COR-L47 (cell line): ENCODE measurements around the gene ZNF488.

Experiments used
- DNase-seq: peaks from one replicate; lab custom pipeline; 2025; lab: John Stamatoyannopoulos, UW

Gene ZNF488

GRCh38 chr10:47381427-47382379 lies 2.4 kb downstream of the ZNF488 start:
- DNase-seq, result no peak

GRCh38 chr10:47381103-47381395 lies 3.0 kb downstream of the ZNF488 start:
- DNase-seq, result no peak

DNA sequence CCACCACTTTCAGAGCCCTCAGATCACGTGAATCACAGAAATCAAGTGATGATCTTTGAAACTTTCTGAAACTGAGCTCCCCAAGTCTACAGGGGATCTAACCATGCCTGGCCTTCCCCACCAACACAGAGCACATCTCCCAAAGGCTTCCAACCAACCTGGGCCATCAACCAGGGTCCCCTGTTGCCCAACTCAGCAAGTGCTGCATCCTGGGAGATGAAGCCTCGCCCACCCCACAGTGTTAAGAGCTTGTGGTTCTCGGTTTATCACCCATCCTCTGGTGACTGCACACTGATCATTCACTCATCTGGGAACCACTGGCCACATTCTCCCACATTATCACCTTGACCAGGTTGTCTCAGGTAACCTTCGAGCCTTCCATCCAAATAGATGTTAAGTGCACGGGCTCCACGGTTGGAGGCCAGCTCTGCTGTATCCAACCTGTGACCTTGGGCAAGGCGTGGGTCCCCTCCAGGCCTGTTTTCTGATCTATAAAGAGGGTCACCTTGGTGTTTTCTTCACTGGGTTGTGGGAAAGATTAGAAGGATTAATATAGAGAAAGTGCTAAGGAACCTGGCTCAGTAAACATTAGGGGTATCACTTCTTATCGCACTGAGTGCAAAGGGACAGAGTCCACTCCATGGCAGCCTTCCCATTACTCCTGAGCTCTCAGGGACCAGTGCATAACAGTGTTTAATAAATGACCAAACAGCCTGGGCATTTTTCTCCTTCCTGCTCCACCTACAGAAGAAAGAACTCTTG lies 3.6 kb downstream of the ZNF488 start:
- no peak for DNase-seq

DNA sequence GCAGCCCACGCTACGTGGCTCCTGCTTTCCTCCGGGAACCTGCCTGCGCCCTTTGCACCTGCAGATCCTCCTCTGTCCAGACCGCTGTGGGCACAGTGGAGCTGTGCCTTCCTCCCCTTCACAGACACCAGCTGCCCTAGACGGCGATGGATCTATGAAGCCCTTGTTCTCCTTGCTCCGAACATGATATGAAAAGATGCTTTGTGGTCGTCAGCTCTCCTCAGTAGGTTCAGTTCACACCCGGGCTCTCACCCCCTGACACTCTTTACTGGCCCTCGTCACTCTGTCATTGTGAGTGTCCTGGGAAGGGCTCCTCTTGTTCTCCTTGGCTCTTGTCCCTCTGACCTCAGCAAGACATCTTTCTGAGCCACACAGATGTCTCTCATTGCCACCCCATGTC lies 4.2 kb downstream of the ZNF488 start:
- no peak for DNase-seq

- DNase-seq, result no peak
Measured at GRCh38 chr10:47379445-47379785, 4.7 kb downstream of the ZNF488 start.

DNA sequence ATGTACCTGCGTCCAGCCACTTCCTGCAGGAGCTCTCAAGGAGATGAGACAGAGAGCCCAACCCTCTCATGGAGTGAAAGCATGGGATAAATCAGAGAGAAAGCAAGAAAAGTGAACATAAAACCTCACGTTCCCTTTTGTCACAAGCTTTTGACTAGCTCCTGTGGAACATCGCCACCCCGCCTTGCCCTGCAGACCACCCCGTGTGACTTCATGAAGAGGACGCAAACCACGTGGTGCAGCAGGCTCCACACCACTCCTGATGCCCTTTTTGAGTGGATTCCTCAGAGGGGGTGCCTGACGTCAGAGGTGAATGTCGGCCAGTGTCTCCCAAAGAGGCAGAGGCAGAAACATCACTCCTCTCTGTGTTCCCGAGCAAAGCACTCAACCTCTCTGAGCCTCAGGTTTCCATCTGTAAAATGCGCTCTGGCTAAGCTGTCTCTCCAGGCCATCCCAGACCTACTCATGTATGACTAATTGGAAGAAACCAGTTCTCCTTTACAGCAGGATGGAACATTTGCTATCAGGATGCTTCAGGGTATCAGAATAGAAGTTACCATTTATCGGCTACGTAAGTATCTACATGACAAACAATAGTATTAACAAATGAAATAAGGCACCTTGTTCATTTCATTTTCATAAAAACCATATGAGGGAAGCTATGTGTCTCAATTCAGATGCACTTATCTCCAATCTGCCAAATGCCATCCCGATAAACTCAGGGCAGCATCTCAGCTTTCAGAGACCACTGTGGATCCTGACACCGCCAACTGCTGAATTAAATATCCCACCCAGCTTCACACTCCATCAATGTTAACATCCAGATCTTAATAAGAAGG lies 5.3 kb downstream of the ZNF488 start:
- DNase-seq, result no peak

DNA sequence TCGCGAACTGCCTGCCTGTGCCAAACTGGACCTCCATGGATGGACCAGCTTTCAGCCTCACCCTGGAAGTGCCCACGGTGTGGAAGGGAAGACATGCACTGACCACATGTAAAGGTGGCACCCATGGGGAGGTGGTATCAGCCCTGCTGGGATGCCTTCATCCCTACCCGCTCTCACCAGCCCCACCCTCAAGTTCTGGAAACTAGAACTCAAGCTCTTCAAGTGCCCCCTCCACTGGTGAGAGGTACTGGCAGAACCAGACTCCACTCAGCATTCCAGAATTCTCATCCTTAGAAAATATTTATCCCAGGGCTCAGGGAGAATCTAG lies 5.9 kb downstream of the ZNF488 start:
- DNase-seq, result no peak

- no peak for DNase-seq
Measured at GRCh38 chr10:47376522-47377220, 7.4 kb downstream of the ZNF488 start.

DNA sequence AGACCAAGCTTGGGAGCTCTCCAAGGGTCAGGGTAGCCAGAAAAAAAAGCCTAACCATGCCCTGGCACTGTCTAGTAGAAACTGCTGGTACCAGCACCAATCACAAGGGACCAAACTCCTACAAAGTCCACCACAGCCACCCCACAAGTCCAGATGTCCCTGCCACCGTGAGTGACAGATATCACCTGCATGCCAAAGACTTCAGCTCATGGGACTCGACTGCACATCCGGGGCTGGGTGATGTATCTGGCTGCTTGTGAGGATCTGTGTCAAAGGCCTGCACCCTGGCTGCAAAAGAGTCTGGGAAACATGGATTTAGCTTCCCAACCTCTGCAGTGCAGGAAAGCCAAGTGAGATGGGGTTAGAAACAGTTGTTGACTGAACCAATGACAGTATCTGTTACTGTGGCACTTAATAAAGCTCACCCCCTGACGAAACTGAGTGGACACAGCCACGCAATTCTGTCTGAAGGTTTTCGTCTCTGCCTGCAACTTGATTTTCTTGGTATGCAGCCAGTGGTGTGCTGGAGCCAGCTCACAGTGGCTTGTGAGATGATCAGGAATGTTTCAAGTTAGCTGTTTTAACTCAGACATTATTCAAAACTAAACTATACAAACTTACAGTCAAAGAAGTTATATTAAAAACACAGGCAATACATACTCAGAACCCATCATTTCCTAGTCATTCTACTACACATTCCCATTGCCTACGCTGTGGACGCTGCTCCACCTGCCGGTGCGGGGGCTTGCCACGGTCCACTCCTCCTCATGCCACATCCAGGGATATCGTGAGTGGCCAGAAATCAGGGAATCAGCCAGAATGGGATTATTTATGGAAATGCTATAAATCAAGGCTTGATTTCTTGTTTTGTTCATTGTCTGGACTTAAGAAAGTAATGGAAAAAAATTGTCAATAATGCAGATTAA lies 9.2 kb downstream of the ZNF488 start:
- no peak for DNase-seq

GRCh38 chr10:47372726-47373125 lies 11.4 kb downstream of the ZNF488 start:
- no peak for DNase-seq

DNA sequence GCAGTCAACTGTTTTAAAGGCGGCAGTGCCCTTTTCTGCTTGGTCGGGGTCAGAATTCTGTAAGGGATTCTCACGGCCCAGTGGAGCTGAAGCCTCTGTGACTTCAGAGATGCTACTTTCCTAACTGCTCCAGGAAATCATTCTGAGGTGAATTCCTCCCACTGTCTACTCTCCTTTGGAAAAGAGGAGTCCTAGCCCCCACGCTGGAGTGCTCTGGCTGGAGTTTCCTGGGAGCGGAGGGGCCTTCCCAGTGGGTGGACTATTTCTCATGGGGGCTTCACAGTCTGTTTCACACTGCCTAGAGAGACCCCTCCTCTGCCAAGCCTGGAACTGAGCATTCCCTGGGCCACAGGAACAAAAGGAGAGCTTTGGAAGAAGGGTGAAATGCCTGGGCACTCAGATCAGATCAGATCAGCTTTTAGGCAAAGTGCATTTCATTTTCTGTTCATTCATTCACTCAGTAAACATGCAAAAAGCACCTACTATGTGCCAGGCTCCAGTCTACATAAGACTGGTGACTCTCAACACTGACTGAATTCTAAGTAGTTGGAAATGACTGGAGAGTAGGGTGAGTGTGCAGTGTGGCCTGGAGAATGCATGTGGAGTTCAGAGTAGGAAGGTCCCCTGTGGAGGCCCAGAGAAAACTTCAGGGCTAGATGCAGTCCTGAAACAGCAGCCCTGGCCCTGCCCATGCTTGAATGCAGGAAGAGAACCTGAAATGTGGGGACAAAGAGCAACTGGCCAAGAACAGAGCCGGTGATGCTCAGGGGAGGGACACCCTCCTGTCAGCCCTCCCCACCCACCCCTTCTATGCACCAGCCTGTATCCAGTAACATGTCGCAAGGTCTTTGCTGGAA lies 12.2 kb downstream of the ZNF488 start:
- DNase-seq, result no peak

- no peak for DNase-seq
Measured at GRCh38 chr10:47370878-47371277, 13.2 kb downstream of the ZNF488 start.

- DNase-seq, result no peak
Measured at GRCh38 chr10:47370015-47370767, 13.9 kb downstream of the ZNF488 start.

DNA sequence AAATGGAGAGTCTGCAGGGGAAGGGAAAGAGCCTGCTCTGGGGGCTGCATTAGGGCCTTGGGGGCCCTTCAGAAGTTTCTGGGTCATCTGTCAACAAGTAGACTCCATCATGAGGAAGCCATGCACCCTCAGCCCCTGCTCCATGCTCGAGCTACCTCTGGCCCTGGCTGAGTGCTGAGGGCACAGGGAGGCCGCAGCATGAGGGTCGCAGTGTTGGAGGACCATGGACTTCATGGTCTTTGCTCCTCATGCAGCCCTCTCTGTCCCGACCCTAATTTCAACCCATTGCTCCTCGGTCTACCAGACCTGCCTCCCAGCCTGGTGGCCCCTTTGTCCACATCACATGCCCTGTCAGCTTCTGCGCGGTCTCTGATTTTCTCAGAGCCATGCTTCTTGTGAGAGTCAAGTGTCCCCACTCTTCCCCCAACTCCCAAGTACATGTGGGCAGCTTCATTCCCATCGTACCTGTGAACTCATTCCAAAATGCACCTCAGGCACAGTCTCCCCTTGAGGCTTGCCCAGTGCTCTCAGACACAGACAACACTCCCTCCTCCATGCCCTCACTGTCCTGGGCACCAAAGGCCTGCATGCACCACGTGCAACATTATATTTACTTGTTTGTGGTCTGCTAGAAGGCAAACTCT lies 14.7 kb downstream of the ZNF488 start:
- no peak for DNase-seq

GRCh38 chr10:47368431-47369180 lies 15.5 kb downstream of the ZNF488 start:
- no peak for DNase-seq

- DNase-seq, result no peak
Measured at GRCh38 chr10:47367646-47368045, 16.4 kb downstream of the ZNF488 start.

DNA sequence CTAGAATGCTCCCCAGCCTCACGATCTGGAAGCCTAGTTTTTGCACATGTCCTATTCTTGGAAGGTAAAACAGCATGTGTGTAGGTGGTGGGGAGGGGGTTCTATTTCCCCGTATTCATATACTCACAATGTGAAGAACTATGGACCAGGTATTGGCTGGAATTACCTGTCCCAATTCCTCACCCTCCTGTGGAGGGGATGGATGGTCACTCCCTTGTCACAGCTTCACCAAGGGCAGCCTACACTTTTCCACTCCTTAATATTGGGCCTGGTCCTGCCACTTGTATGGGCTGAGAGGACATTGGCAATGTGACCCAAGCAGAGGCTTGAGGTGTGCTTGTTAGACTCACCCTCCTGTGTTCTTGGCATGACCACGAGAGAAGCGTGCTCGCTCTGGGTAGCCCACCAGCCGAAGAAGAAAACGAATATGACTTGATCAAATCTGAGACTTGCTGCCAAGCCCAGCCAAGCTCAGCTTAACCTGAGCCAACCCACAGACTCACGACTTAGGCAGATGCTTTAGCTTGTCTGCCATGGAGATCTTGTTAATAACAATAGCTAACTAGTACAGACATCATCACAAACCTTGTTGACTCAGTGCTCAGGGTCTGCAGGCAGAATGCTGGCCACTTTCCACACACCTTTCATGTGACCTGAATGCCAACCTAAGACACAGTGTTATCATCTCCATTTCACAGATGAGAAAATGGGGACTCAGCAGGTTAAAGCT lies 17.2 kb downstream of the ZNF488 start:
- DNase-seq, result no peak
